Renal pelvis (tissue), 12 donors: Measurements from ENCODE around the gene ATRN. TPM values are rescaled to one million over a fixed set of nuclear protein-coding genes. Genes with fewer than 3 reads are reported as not detected.
"Not testable (repeated sequence)": the region's sequence is repeated elsewhere in the genome, so short reads cannot be mapped to it uniquely, and the experiment has no call there.

Experiments used
- DNase-seq: peaks from one replicate; pipeline ENCODE4 v3.0.0-alpha.2; 2013
- long read RNA-seq, 16 experiments: transcript quantifications; one replicate each; lab custom pipeline, GENCODE V29; 2026
- polyA plus RNA-seq, 3 donors: library from polyadenylated mRNA; unstranded; fragments of 120-200 nt; gene quantifications; one replicate each; pipeline ENCODE4 v1.2.1, GENCODE V29; 2013; ENCODE audit not compliant: insufficient read length in 3 of 3

ATRN gene
- polyA plus RNA-seq: 10 to 100 TPM; 47.6 to 56.7 (median 53.5) TPM
- long read RNA-seq, donor 1, partial matches to known transcripts: 18 of 20 reads
- long read RNA-seq, donor 1, other reads (novel, unspliced or antisense): 0 of 20 reads
- long read RNA-seq, donor 2, partial matches to known transcripts: 15 of 17 reads
- long read RNA-seq, donor 2, other reads (novel, unspliced or antisense): 0 of 17 reads
- long read RNA-seq, donor 3, full-length matches to known transcripts: 2 of 8 reads
- long read RNA-seq, donor 3, partial matches to known transcripts: 6 of 8 reads
- long read RNA-seq, donor 3, other reads (novel, unspliced or antisense): 0 of 8 reads
- long read RNA-seq, donor 4, partial matches to known transcripts: 6 of 7 reads
- long read RNA-seq, donor 4, other reads (novel, unspliced or antisense): 0 of 7 reads
- long read RNA-seq, donor 5, partial matches to known transcripts: 7 of 9 reads
- long read RNA-seq, donor 5, other reads (novel, unspliced or antisense): 0 of 9 reads
- long read RNA-seq, donor 6, full-length matches to known transcripts: 5 of 16 reads
- long read RNA-seq, donor 6, partial matches to known transcripts: 11 of 16 reads
- long read RNA-seq, donor 6, other reads (novel, unspliced or antisense): 0 of 16 reads
- long read RNA-seq, donor 7, partial matches to known transcripts: 0 of 3 reads
- long read RNA-seq, donor 7, other reads (novel, unspliced or antisense): 0 of 3 reads
- long read RNA-seq, donor 8, partial matches to known transcripts: 10 of 12 reads
- long read RNA-seq, donor 8, other reads (novel, unspliced or antisense): 0 of 12 reads
- long read RNA-seq, donor 9, full-length matches to known transcripts: 2 of 25 reads
- long read RNA-seq, donor 9, partial matches to known transcripts: 23 of 25 reads
- long read RNA-seq, donor 9, other reads (novel, unspliced or antisense): 0 of 25 reads
- long read RNA-seq, donor 10, full-length matches to known transcripts: 1 of 43 reads
- long read RNA-seq, donor 10, partial matches to known transcripts: 42 of 43 reads
- long read RNA-seq, donor 10, other reads (novel, unspliced or antisense): 0 of 43 reads
- long read RNA-seq, donor 11, full-length matches to known transcripts: 6 of 6 reads
- long read RNA-seq, donor 11, partial matches to known transcripts: 0 of 6 reads
- long read RNA-seq, donor 11, other reads (novel, unspliced or antisense): 0 of 6 reads
- long read RNA-seq, donor 12, full-length matches to known transcripts: 4 of 26 reads
- long read RNA-seq, donor 12, partial matches to known transcripts: 22 of 26 reads
- long read RNA-seq, donor 12, other reads (novel, unspliced or antisense): 0 of 26 reads
- long read RNA-seq, donor 13: 0 reads
- long read RNA-seq, donor 14, full-length matches to known transcripts: 4 of 14 reads
- long read RNA-seq, donor 14, partial matches to known transcripts: 10 of 14 reads
- long read RNA-seq, donor 14, other reads (novel, unspliced or antisense): 0 of 14 reads
- long read RNA-seq, donor 15, full-length matches to known transcripts: 6 of 34 reads
- long read RNA-seq, donor 15, partial matches to known transcripts: 28 of 34 reads
- long read RNA-seq, donor 15, other reads (novel, unspliced or antisense): 0 of 34 reads
- long read RNA-seq, donor 16, full-length matches to known transcripts: 4 of 29 reads
- long read RNA-seq, donor 16, partial matches to known transcripts: 25 of 29 reads
- long read RNA-seq, donor 16, other reads (novel, unspliced or antisense): 0 of 29 reads

- DNase-seq: peak; percentile 91
These were observed at the start of gene ATRN for GRCh38 chr20:3470627-3471396. TSS of gene ATRN (plus strand) at chr20:3471018. CDS start at chr20:3471108, 90 bp downstream.

- no peak for DNase-seq
These were observed 48.8 kb upstream of the ATRN start for GRCh38 chr20:3421985-3422384.

GRCh38 chr20:3423126-3423525, 47.7 kb upstream of the ATRN start:
- no peak for DNase-seq

GRCh38 chr20:3426766-3427165, 44.1 kb upstream of the ATRN start:
- DNase-seq: not testable (repeated sequence)

- DNase-seq: no peak
These were observed 40.3 kb upstream of the ATRN start for GRCh38 chr20:3430376-3431069.

- peak; percentile 41 for DNase-seq
These were observed 39.7 kb upstream of the ATRN start for GRCh38 chr20:3431109-3431508.

GRCh38 chr20:3432844-3433243, 38.0 kb upstream of the ATRN start:
- DNase-seq: no peak

- no peak for DNase-seq
These were observed 37.1 kb upstream of the ATRN start for GRCh38 chr20:3433744-3434143.

- DNase-seq: no peak
These were observed 36.6 kb upstream of the ATRN start for GRCh38 chr20:3434232-3434631.

- peak; percentile 19 for DNase-seq
These were observed 33.8 kb upstream of the ATRN start for GRCh38 chr20:3436864-3437574.

- peak; percentile 33 for DNase-seq
These were observed 24.0 kb upstream of the ATRN start for GRCh38 chr20:3446779-3447178.

GRCh38 chr20:3447321-3447720, 23.5 kb upstream of the ATRN start:
- no peak for DNase-seq

- DNase-seq: no peak
These were observed 21.5 kb upstream of the ATRN start for GRCh38 chr20:3449319-3449718.

- no peak for DNase-seq
These were observed 18.7 kb upstream of the ATRN start for GRCh38 chr20:3452136-3452535.

GRCh38 chr20:3452690-3453089, 18.1 kb upstream of the ATRN start:
- no peak for DNase-seq

GRCh38 chr20:3454831-3455230, 16.0 kb upstream of the ATRN start:
- no peak for DNase-seq

GRCh38 chr20:3456648-3457047, 14.2 kb upstream of the ATRN start:
- no peak for DNase-seq

- DNase-seq: no peak
These were observed 10.9 kb upstream of the ATRN start for GRCh38 chr20:3459881-3460307.
